ENCODE measurements around the gene IGSF9B.
A peak's percentile ranks its signal among the peaks of the same experiment; 100 is the strongest.

The IGSF9B gene

GRCh38 chr11:133927690-133928627 lies 28.8 kb downstream of the IGSF9B start:
- TF ChIP-seq TAF1 (IDR thresholded peaks at IDR 0.05; ENCODE audit: low read depth, low read length) (no peak), POU2F2 (IDR thresholded peaks at IDR 0.05; ENCODE audit: low read depth, low read length) (no peak), POLR2A (IDR thresholded peaks at IDR 0.05; ENCODE audit: low read depth, low read length) (no peak), POLR2AphosphoS5 (IDR thresholded peaks at IDR 0.05; ENCODE audit: low read depth, low read length) (no peak), PAX5 (IDR thresholded peaks at IDR 0.05; ENCODE audit: insufficient read depth, low read length, severe bottlenecking) (no peak), SPI1 (IDR thresholded peaks at IDR 0.05; ENCODE audit: low read depth, low read length) (no peak)
- FAIRE-seq (peak; percentile 90), DNase-seq (ENCODE audit: insufficient read length, low spot score) (peak; percentile 87)

GRCh38 chr11:133926466-133927246 lies 30.1 kb downstream of the IGSF9B start:
- TF ChIP-seq PAX5 (IDR thresholded peaks at IDR 0.05; ENCODE audit: insufficient read depth, low read length, severe bottlenecking) (no peak), POLR2A (IDR thresholded peaks at IDR 0.05; ENCODE audit: low read depth, low read length) (no peak), SPI1 (IDR thresholded peaks at IDR 0.05; ENCODE audit: low read depth, low read length) (no peak), TAF1 (IDR thresholded peaks at IDR 0.05; ENCODE audit: low read depth, low read length) (no peak), POLR2AphosphoS5 (IDR thresholded peaks at IDR 0.05; ENCODE audit: low read depth, low read length) (no peak), POU2F2 (IDR thresholded peaks at IDR 0.05; ENCODE audit: low read depth, low read length) (no peak)
- DNase-seq (ENCODE audit: insufficient read length, low spot score), result no peak
- FAIRE-seq, result no peak

GRCh38 chr11:133925756-133926155 lies 31.0 kb downstream of the IGSF9B start:
- no peak for FAIRE-seq
- no peak for TF ChIP-seq TAF1 (IDR thresholded peaks at IDR 0.05; ENCODE audit: low read depth, low read length)
- TF ChIP-seq POLR2A (IDR thresholded peaks at IDR 0.05; ENCODE audit: low read depth, low read length), result no peak
- no peak for TF ChIP-seq SPI1 (IDR thresholded peaks at IDR 0.05; ENCODE audit: low read depth, low read length)
- no peak for TF ChIP-seq PAX5 (IDR thresholded peaks at IDR 0.05; ENCODE audit: insufficient read depth, low read length, severe bottlenecking)
- no peak for TF ChIP-seq POU2F2 (IDR thresholded peaks at IDR 0.05; ENCODE audit: low read depth, low read length)
- no peak for TF ChIP-seq POLR2AphosphoS5 (IDR thresholded peaks at IDR 0.05; ENCODE audit: low read depth, low read length)
- DNase-seq (ENCODE audit: insufficient read length, low spot score), result no peak

GRCh38 chr11:133924661-133925060 lies 32.1 kb downstream of the IGSF9B start:
- FAIRE-seq (no peak), DNase-seq (ENCODE audit: insufficient read length, low spot score) (no peak)
- no peak for TF ChIP-seq PAX5 (IDR thresholded peaks at IDR 0.05; ENCODE audit: insufficient read depth, low read length, severe bottlenecking)
- no peak for TF ChIP-seq POLR2AphosphoS5 (IDR thresholded peaks at IDR 0.05; ENCODE audit: low read depth, low read length)
- no peak for TF ChIP-seq SPI1 (IDR thresholded peaks at IDR 0.05; ENCODE audit: low read depth, low read length)
- no peak for TF ChIP-seq TAF1 (IDR thresholded peaks at IDR 0.05; ENCODE audit: low read depth, low read length)
- TF ChIP-seq POLR2A (IDR thresholded peaks at IDR 0.05; ENCODE audit: low read depth, low read length), result no peak
- no peak for TF ChIP-seq POU2F2 (IDR thresholded peaks at IDR 0.05; ENCODE audit: low read depth, low read length)

- FAIRE-seq (no peak), DNase-seq (ENCODE audit: insufficient read length, low spot score) (no peak)
- no peak for TF ChIP-seq POLR2AphosphoS5 (IDR thresholded peaks at IDR 0.05; ENCODE audit: low read depth, low read length)
- TF ChIP-seq POLR2A (IDR thresholded peaks at IDR 0.05; ENCODE audit: low read depth, low read length), result no peak
- TF ChIP-seq TAF1 (IDR thresholded peaks at IDR 0.05; ENCODE audit: low read depth, low read length), result no peak
- TF ChIP-seq PAX5 (IDR thresholded peaks at IDR 0.05; ENCODE audit: insufficient read depth, low read length, severe bottlenecking), result no peak
- no peak for TF ChIP-seq SPI1 (IDR thresholded peaks at IDR 0.05; ENCODE audit: low read depth, low read length)
- TF ChIP-seq POU2F2 (IDR thresholded peaks at IDR 0.05; ENCODE audit: low read depth, low read length), result no peak
These were observed 34.5 kb downstream of the IGSF9B start for GRCh38 chr11:133922078-133922870.

GRCh38 chr11:133921513-133921912 lies 35.3 kb downstream of the IGSF9B start:
- TF ChIP-seq POLR2AphosphoS5 (IDR thresholded peaks at IDR 0.05; ENCODE audit: low read depth, low read length), result no peak
- TF ChIP-seq PAX5 (IDR thresholded peaks at IDR 0.05; ENCODE audit: insufficient read depth, low read length, severe bottlenecking), result no peak
- TF ChIP-seq POU2F2 (IDR thresholded peaks at IDR 0.05; ENCODE audit: low read depth, low read length), result no peak
- TF ChIP-seq TAF1 (IDR thresholded peaks at IDR 0.05; ENCODE audit: low read depth, low read length), result no peak
- no peak for TF ChIP-seq POLR2A (IDR thresholded peaks at IDR 0.05; ENCODE audit: low read depth, low read length)
- DNase-seq (ENCODE audit: insufficient read length, low spot score) (no peak), FAIRE-seq (no peak)

- no peak for TF ChIP-seq POU2F2 (IDR thresholded peaks at IDR 0.05; ENCODE audit: low read depth, low read length)
- no peak for TF ChIP-seq TAF1 (IDR thresholded peaks at IDR 0.05; ENCODE audit: low read depth, low read length)
- TF ChIP-seq PAX5 (IDR thresholded peaks at IDR 0.05; ENCODE audit: insufficient read depth, low read length, severe bottlenecking), result no peak
- TF ChIP-seq SPI1 (IDR thresholded peaks at IDR 0.05; ENCODE audit: low read depth, low read length), result no peak
- TF ChIP-seq POLR2A (IDR thresholded peaks at IDR 0.05; ENCODE audit: low read depth, low read length), result no peak
- TF ChIP-seq POLR2AphosphoS5 (IDR thresholded peaks at IDR 0.05; ENCODE audit: low read depth, low read length), result no peak
- DNase-seq (ENCODE audit: insufficient read length, low spot score), result no peak
- FAIRE-seq, result no peak
These were observed 35.7 kb downstream of the IGSF9B start for GRCh38 chr11:133921026-133921425.

- FAIRE-seq (no peak), DNase-seq (ENCODE audit: insufficient read length, low spot score) (no peak)
- TF ChIP-seq POLR2A (IDR thresholded peaks at IDR 0.05; ENCODE audit: low read depth, low read length) (no peak), POU2F2 (IDR thresholded peaks at IDR 0.05; ENCODE audit: low read depth, low read length) (no peak), SPI1 (IDR thresholded peaks at IDR 0.05; ENCODE audit: low read depth, low read length) (no peak), PAX5 (IDR thresholded peaks at IDR 0.05; ENCODE audit: insufficient read depth, low read length, severe bottlenecking) (no peak), POLR2AphosphoS5 (IDR thresholded peaks at IDR 0.05; ENCODE audit: low read depth, low read length) (no peak), TAF1 (IDR thresholded peaks at IDR 0.05; ENCODE audit: low read depth, low read length) (no peak)
These were observed 36.4 kb downstream of the IGSF9B start for GRCh38 chr11:133920109-133920990.

All from GM12891 (cell line).